ENCODE data around the gene YPEL4. TPM values are rescaled to one million over a fixed set of nuclear protein-coding genes. Genes with fewer than 3 reads are reported as not detected.

YPEL4 gene
- polyA plus RNA-seq, 1 experiment, result 1.1 TPM

DNA sequence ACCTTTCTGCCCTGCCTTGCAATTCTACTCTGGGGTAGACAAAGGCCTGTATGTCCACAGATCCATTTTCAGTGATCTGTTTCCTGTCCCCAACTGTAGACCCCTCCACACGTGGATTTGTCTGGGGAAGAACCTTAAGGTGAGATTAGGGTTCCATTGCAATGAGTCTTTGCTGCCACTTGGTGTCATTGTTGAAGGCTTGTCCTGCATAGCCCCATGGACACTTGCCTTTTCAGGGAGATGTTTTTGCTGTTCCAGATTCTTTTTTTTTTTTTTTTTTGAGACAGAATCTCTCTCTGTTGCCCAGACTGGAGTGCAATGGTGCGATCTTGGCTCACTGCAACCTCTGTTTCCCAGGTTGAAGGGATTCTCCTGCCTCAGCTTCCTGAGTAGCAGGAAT, 30.4 kb downstream of the YPEL4 start:
- Histone ChIP-seq H3K27ac (ENCODE audit: low read depth, low read length) (no peak overlapping the region), H3K4me3 (ENCODE audit: low read depth, low read length) (no peak overlapping the region), H3K9me3 (ENCODE audit: control insufficient read depth, insufficient read depth, low read length) (peaks cover 6% of the 10 kb centered on the region), H3K27me3 (ENCODE audit: control insufficient read depth, insufficient read depth, low read length) (peaks cover 8% of the 10 kb centered on the region)
- TF ChIP-seq, protein P1, sequence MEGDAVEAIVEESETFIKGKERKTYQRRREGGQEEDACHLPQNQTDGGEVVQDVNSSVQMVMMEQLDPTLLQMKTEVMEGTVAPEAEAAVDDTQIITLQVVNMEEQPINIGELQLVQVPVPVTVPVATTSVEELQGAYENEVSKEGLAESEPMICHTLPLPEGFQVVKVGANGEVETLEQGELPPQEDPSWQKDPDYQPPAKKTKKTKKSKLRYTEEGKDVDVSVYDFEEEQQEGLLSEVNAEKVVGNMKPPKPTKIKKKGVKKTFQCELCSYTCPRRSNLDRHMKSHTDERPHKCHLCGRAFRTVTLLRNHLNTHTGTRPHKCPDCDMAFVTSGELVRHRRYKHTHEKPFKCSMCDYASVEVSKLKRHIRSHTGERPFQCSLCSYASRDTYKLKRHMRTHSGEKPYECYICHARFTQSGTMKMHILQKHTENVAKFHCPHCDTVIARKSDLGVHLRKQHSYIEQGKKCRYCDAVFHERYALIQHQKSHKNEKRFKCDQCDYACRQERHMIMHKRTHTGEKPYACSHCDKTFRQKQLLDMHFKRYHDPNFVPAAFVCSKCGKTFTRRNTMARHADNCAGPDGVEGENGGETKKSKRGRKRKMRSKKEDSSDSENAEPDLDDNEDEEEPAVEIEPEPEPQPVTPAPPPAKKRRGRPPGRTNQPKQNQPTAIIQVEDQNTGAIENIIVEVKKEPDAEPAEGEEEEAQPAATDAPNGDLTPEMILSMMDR (IDR thresholded peaks at IDR 0.05; ENCODE audit: low read depth, low read length), result 0 out of 2 replicates have a peak, but pooled peaks have one; percentile 14
- ChIA-PET POLR2A (no interaction called here), CTCF (interaction anchor here (1.3 to 2.5 kb wide), 3 partner anchors 22 to 52 kb away, joined by 3 to 9 read pairs (median 3); partner anchors contain the start of gene UBE2L6)
- no peak for DNase-seq (ENCODE audit: low read depth, low spot score)

- POLR2A ChIA-PET, result no interaction called here
- CTCF ChIA-PET, result interaction anchor here (1.3 to 1.5 kb wide), 2 partner anchors 23 to 26 kb away, joined by 3 to 4 read pairs; no protein-coding TSS in a partner anchor
- peaks cover 6% of the 10 kb centered on the region for H3K9me3 ChIP-seq (ENCODE audit: control insufficient read depth, insufficient read depth, low read length)
- H3K27ac ChIP-seq (ENCODE audit: low read depth, low read length), result no peak overlapping the region
- TF ChIP-seq, protein P1 (IDR thresholded peaks at IDR 0.05; ENCODE audit: low read depth, low read length), result no peak
- H3K4me3 ChIP-seq (ENCODE audit: low read depth, low read length), result no peak overlapping the region
- H3K27me3 ChIP-seq (ENCODE audit: control insufficient read depth, insufficient read depth, low read length), result peaks cover 8% of the 10 kb centered on the region
- DNase-seq (ENCODE audit: low read depth, low spot score), result no peak
Observed at GRCh38 chr11:57618438-57618837, 31.3 kb downstream of the YPEL4 start.

GRCh38 chr11:57616595-57616994, 33.1 kb downstream of the YPEL4 start:
- ChIA-PET CTCF (interaction anchor here (0.5 kb wide), 1 partner anchor 15 kb away, joined by 5 read pairs; no protein-coding TSS in a partner anchor), POLR2A (interaction anchor here (0.5 to 0.7 kb wide), 2 partner anchors 77 to 117 kb away, joined by 3 to 5 read pairs; no protein-coding TSS in a partner anchor)
- TF ChIP-seq, protein P1 (IDR thresholded peaks at IDR 0.05; ENCODE audit: low read depth, low read length), result no peak
- Histone ChIP-seq H3K27ac (ENCODE audit: low read depth, low read length) (no peak overlapping the region), H3K27me3 (ENCODE audit: control insufficient read depth, insufficient read depth, low read length) (peaks cover 8% of the 10 kb centered on the region), H3K9me3 (ENCODE audit: control insufficient read depth, insufficient read depth, low read length) (peaks cover 6% of the 10 kb centered on the region), H3K4me3 (ENCODE audit: low read depth, low read length) (no peak overlapping the region)
- no peak for DNase-seq (ENCODE audit: low read depth, low spot score)

DNA sequence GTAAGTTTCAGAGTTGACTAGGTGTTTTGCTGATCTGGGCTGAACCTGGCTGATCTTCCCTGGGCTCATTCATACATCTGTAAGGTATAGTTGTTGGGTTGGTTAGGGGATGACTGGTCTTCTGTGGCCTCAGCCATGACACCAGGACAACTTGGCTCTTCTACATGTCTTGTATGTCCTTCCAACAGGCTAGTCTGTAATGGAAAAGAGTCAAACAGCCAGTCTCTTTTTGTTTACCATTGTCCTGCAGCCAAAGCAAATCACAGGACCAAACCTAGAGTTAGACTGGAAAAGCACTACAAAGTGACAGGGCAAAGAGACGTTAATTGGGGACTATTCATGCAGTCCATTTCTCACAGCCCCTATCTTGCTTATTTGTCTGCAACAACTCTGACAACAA, 34.4 kb downstream of the YPEL4 start:
- ChIA-PET CTCF (no interaction called here), POLR2A (no interaction called here)
- no peak overlapping the region for H3K4me3 ChIP-seq (ENCODE audit: low read depth, low read length)
- peaks cover 6% of the 10 kb centered on the region for H3K9me3 ChIP-seq (ENCODE audit: control insufficient read depth, insufficient read depth, low read length)
- no peak overlapping the region for H3K27ac ChIP-seq (ENCODE audit: low read depth, low read length)
- DNase-seq (ENCODE audit: low read depth, low spot score), result no peak
- TF ChIP-seq, protein P1 (IDR thresholded peaks at IDR 0.05; ENCODE audit: low read depth, low read length), result no peak
- peaks cover 11% of the 10 kb centered on the region for H3K27me3 ChIP-seq (ENCODE audit: control insufficient read depth, insufficient read depth, low read length)

DNA sequence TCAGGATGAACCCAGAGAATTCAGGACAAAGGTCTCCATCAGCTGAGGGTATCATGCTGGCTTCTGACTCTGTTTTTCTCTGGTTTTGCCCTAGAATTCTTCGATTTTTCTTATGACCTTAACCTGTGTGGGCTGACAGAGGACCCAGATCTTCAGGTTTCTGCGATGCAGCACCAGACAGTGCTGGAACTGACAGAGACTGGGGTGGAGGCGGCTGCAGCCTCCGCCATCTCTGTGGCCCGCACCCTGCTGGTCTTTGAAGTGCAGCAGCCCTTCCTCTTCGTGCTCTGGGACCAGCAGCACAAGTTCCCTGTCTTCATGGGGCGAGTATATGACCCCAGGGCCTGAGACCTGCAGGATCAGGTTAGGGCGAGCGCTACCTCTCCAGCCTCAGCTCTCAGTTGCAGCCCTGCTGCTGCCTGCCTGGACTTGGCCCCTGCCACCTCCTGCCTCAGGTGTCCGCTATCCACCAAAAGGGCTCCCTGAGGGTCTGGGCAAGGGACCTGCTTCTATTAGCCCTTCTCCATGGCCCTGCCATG, 35.4 kb downstream of the YPEL4 start:
- POLR2A ChIA-PET, result no interaction called here
- CTCF ChIA-PET, result no interaction called here
- peaks cover 2% of the 10 kb centered on the region; the same call in 1 of the 2 replicates for H3K9me3 ChIP-seq (ENCODE audit: control insufficient read depth, insufficient read depth, low read length)
- no peak overlapping the region for H3K27ac ChIP-seq (ENCODE audit: low read depth, low read length)
- TF ChIP-seq, protein P1 (IDR thresholded peaks at IDR 0.05; ENCODE audit: low read depth, low read length), result no peak
- no peak for DNase-seq (ENCODE audit: low read depth, low spot score)
- H3K4me3 ChIP-seq (ENCODE audit: low read depth, low read length), result no peak overlapping the region
- peaks cover 11% of the 10 kb centered on the region for H3K27me3 ChIP-seq (ENCODE audit: control insufficient read depth, insufficient read depth, low read length)
